Measurements from ENCODE around the gene SSH3.

The SSH3 gene

GRCh38 chr11:67345247-67345919 lies 42.1 kb downstream of the SSH3 start:
- no peak for DNase-seq (ENCODE audit: low read depth in 1 of 2, low spot score in 1 of 2)

GRCh38 chr11:67345920-67346819 lies 42.8 kb downstream of the SSH3 start:
- no peak for DNase-seq (ENCODE audit: low read depth in 1 of 2, low spot score in 1 of 2)

- DNase-seq (ENCODE audit: low read depth in 1 of 2, low spot score in 1 of 2) = no peak
These were observed 44.8 kb downstream of the SSH3 start for GRCh38 chr11:67347964-67348749.

- DNase-seq (ENCODE audit: low read depth in 1 of 2, low spot score in 1 of 2) = no peak
These were observed 45.7 kb downstream of the SSH3 start for GRCh38 chr11:67349036-67349435.

GRCh38 chr11:67349457-67349856 lies 46.1 kb downstream of the SSH3 start:
- no peak for DNase-seq (ENCODE audit: low read depth in 1 of 2, low spot score in 1 of 2)

GRCh38 chr11:67349928-67350465 lies 46.7 kb downstream of the SSH3 start:
- DNase-seq (ENCODE audit: low read depth in 1 of 2, low spot score in 1 of 2) = no peak

- DNase-seq (ENCODE audit: low read depth in 1 of 2, low spot score in 1 of 2) = peak; percentile 37 to 47
These were observed 48.1 kb downstream of the SSH3 start for GRCh38 chr11:67351275-67352005.

- no peak for DNase-seq (ENCODE audit: low read depth in 1 of 2, low spot score in 1 of 2)
These were observed 49.4 kb downstream of the SSH3 start for GRCh38 chr11:67352546-67353316.

GRCh38 chr11:67353317-67354074 lies 50.2 kb downstream of the SSH3 start, which contains the start of gene POLD4:
Gene POLD4 (minus strand): TSS chr11:67353546. CDS start chr11:67353399, 147 bp downstream.
- DNase-seq (ENCODE audit: low read depth in 1 of 2, low spot score in 1 of 2) = peak; percentile 90 to 91

GRCh38 chr11:67354075-67355022 lies 51.0 kb downstream of the SSH3 start:
- no peak for DNase-seq (ENCODE audit: low read depth in 1 of 2, low spot score in 1 of 2)

- no peak for DNase-seq (ENCODE audit: low read depth in 1 of 2, low spot score in 1 of 2)
These were observed 51.9 kb downstream of the SSH3 start for GRCh38 chr11:67355023-67355793.

- DNase-seq (ENCODE audit: low read depth in 1 of 2, low spot score in 1 of 2) = no peak
These were observed 52.6 kb downstream of the SSH3 start for GRCh38 chr11:67355794-67356386.

GRCh38 chr11:67356387-67356863 lies 53.1 kb downstream of the SSH3 start:
- no peak for DNase-seq (ENCODE audit: low read depth in 1 of 2, low spot score in 1 of 2)

- DNase-seq (ENCODE audit: low read depth in 1 of 2, low spot score in 1 of 2) = peak; percentile 40 to 53
These were observed 53.7 kb downstream of the SSH3 start for GRCh38 chr11:67356864-67357561.

- DNase-seq (ENCODE audit: low read depth in 1 of 2, low spot score in 1 of 2) = no peak
These were observed 54.7 kb downstream of the SSH3 start for GRCh38 chr11:67357831-67358670.
